HL-60 (cell line): Measurements from ENCODE around the gene DTYMK.

Experiments used
- CTCF ChIP-seq: IDR thresholded peaks from one replicate; pipeline ENCODE4 v1.5.1; 2011; ENCODE audit warnings: low read length, control low read depth, inconsistent platforms; ENCODE audit not compliant: insufficient read depth
- POLR2AphosphoS5 ChIP-seq: IDR thresholded peaks from 2 replicates; pipeline ENCODE4 v1.6.1; 2012; ENCODE audit warnings: low read depth

GRCh38 chr2:241690202-241690717, 3.6 kb upstream of the DTYMK start:
- no peak for TF ChIP-seq CTCF
- no peak for TF ChIP-seq POLR2AphosphoS5
